Measurements from ENCODE around the gene RUNDC3A.

- TF ChIP-seq, protein P1, sequence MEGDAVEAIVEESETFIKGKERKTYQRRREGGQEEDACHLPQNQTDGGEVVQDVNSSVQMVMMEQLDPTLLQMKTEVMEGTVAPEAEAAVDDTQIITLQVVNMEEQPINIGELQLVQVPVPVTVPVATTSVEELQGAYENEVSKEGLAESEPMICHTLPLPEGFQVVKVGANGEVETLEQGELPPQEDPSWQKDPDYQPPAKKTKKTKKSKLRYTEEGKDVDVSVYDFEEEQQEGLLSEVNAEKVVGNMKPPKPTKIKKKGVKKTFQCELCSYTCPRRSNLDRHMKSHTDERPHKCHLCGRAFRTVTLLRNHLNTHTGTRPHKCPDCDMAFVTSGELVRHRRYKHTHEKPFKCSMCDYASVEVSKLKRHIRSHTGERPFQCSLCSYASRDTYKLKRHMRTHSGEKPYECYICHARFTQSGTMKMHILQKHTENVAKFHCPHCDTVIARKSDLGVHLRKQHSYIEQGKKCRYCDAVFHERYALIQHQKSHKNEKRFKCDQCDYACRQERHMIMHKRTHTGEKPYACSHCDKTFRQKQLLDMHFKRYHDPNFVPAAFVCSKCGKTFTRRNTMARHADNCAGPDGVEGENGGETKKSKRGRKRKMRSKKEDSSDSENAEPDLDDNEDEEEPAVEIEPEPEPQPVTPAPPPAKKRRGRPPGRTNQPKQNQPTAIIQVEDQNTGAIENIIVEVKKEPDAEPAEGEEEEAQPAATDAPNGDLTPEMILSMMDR (IDR thresholded peaks at IDR 0.05): no peak
- TF ChIP-seq POLR2A (IDR thresholded peaks at IDR 0.05): no peak
These were observed 6.7 kb downstream of the RUNDC3A start for GRCh38 chr17:44314869-44315661.

All from gastroesophageal sphincter (tissue), 3 donors.